Activated CD4-positive, alpha-beta T cell treated with anti-CD3 and anti-CD28 coated beads for 36 hours (primary cell): Measurements from ENCODE around the gene GATA2. TPM values are rescaled to one million over a fixed set of nuclear protein-coding genes. Genes with fewer than 3 reads are reported as not detected.

ENCODE experiments used
- ATAC-seq: fragments of 200-7000 bp; cut with Tn5 transposase; one replicate; pipeline ENCODE4 v1.10.0; 2021; ENCODE audit warnings: mild to moderate bottlenecking, moderate library complexity
- CTCF ChIA-PET: fragments of 350-600 bp; sonication (Branson Sonifier 250); formaldehyde crosslinking; loops from one replicate; lab custom pipeline; 2021; ENCODE audit warnings: antibody characterized with exemption; lab: Charles Lee
- POLR2A ChIA-PET: fragments of 350-600 bp; sonication (Branson Sonifier 250); formaldehyde crosslinking; loops from one replicate; lab custom pipeline; 2021; ENCODE audit warnings: antibody characterized with exemption, inconsistent platforms; lab: Charles Lee
- DNase-seq: peaks from one replicate; pipeline ENCODE4 v3.0.0-alpha.2; 2020
- H3K27ac Mint-ChIP-seq: one replicate; pipeline ENCODE4 v1.8.0; 2021; ENCODE audit warnings: mixed read lengths
- H3K27me3 Mint-ChIP-seq: one replicate; pipeline ENCODE4 v1.8.0; 2021; ENCODE audit warnings: mixed read lengths
- H3K36me3 Mint-ChIP-seq: one replicate; pipeline ENCODE4 v1.8.0; 2021; ENCODE audit warnings: low read depth, mixed read lengths
- H3K4me1 Mint-ChIP-seq: one replicate; pipeline ENCODE4 v1.8.0; 2021; ENCODE audit warnings: mixed read lengths
- H3K4me3 Mint-ChIP-seq: one replicate; pipeline ENCODE4 v1.8.0; 2021; ENCODE audit warnings: mild to moderate bottlenecking, moderate library complexity, mixed read lengths
- H3K9me3 Mint-ChIP-seq: one replicate; pipeline ENCODE4 v1.8.0; 2021; ENCODE audit warnings: low read depth, mixed read lengths
- intact Hi-C, 2 experiments: fragments of 100-400 bp; cut with DNase I in 1 of 2; cut with micrococcal nuclease in 1 of 2; formaldehyde crosslinking; loops; one replicate each; pipeline versions ENCODE4 v1.14.2 to v1.15.1; 2022 to 2024; cut with DNase I, micrococcal nuclease
- total RNA-seq, 2 experiments: library from RNA; stranded (reverse); gene quantifications; one replicate each; pipeline ENCODE4 v1.2.3, GENCODE V29; 2021

The GATA2 gene
- total RNA-seq, 2 experiments from 2014 or later: 0.05 to 0.07 TPM

GRCh38 chr3:128455116-128455515 is 37.9 kb downstream of the GATA2 start:
- DNase-seq: no peak
- Mint-ChIP-seq H3K36me3 (no peaks in the 10 kb centered on the region), H3K27ac (no peak overlapping the region), H3K27me3 (peaks cover 5% of the 10 kb centered on the region), H3K9me3 (peaks cover 7% of the 10 kb centered on the region), H3K4me1 (peaks cover 6% of the 10 kb centered on the region), H3K4me3 (no peak overlapping the region)
- ChIA-PET POLR2A (no interaction called here), CTCF (interaction anchor here (1.0 kb wide), 1 partner anchor 15 kb away, joined by 3 read pairs; no protein-coding TSS in a partner anchor)
- intact Hi-C loops: no loop called here
- no peak for ATAC-seq

DNA sequence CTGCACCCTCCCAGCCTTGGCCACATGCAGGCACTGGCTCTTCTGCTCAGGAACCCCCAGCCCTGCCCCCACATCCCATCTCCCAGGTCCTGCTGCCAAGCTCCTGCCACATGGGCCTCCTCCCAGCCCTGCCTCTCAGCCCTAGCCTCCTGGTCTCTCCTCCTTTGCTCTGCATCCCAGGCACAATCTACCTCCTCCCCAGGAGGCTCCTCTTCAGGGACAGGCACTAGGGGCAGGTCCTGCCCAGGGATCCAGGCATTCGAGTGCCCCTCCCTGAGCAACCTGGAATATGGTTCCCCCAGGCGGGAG is 38.7 kb downstream of the GATA2 start:
- ChIA-PET POLR2A (no interaction called here), CTCF (no interaction called here)
- peaks cover 5% of the 10 kb centered on the region for H3K27me3 Mint-ChIP-seq
- no peak overlapping the region for H3K27ac Mint-ChIP-seq
- no peak overlapping the region for H3K4me3 Mint-ChIP-seq
- DNase-seq: no peak
- ATAC-seq: no peak
- H3K9me3 Mint-ChIP-seq: peaks cover 12% of the 10 kb centered on the region
- intact Hi-C loops: no loop called here
- H3K36me3 Mint-ChIP-seq: no peaks in the 10 kb centered on the region
- H3K4me1 Mint-ChIP-seq: peaks cover 8% of the 10 kb centered on the region

- ChIA-PET CTCF (interaction anchor here (0.9 kb wide), 1 partner anchor 103 kb away, joined by 3 read pairs; no protein-coding TSS in a partner anchor), POLR2A (no interaction called here)
- peaks cover 13% of the 10 kb centered on the region for H3K4me1 Mint-ChIP-seq
- H3K36me3 Mint-ChIP-seq: peaks cover 2% of the 10 kb centered on the region
- DNase-seq (no peak), ATAC-seq (no peak)
- H3K27me3 Mint-ChIP-seq: peaks cover 5% of the 10 kb centered on the region
- H3K27ac Mint-ChIP-seq: no peak overlapping the region
- intact Hi-C loops: no loop called here
- peaks cover 14% of the 10 kb centered on the region for H3K9me3 Mint-ChIP-seq
- no peak overlapping the region for H3K4me3 Mint-ChIP-seq
These were observed 39.3 kb downstream of the GATA2 start for GRCh38 chr3:128453501-128454309.

GRCh38 chr3:128452678-128453275 is 40.2 kb downstream of the GATA2 start:
- DNase-seq (no peak), ATAC-seq (no peak)
- intact Hi-C loops: no loop called here
- peaks cover 18% of the 10 kb centered on the region for H3K9me3 Mint-ChIP-seq
- ChIA-PET CTCF (interaction anchor here (0.9 kb wide), 1 partner anchor 104 kb away, joined by 3 read pairs; no protein-coding TSS in a partner anchor), POLR2A (no interaction called here)
- peaks cover 6% of the 10 kb centered on the region for H3K36me3 Mint-ChIP-seq
- peaks cover 5% of the 10 kb centered on the region for H3K27me3 Mint-ChIP-seq
- no peak overlapping the region for H3K27ac Mint-ChIP-seq
- peaks cover 22% of the 10 kb centered on the region for H3K4me1 Mint-ChIP-seq
- H3K4me3 Mint-ChIP-seq: no peak overlapping the region

GRCh38 chr3:128452120-128452519 is 40.9 kb downstream of the GATA2 start:
- POLR2A ChIA-PET: no interaction called here
- Mint-ChIP-seq H3K4me1 (peaks cover 28% of the 10 kb centered on the region), H3K27ac (no peak overlapping the region), H3K36me3 (peaks cover 9% of the 10 kb centered on the region), H3K4me3 (no peak overlapping the region), H3K9me3 (peaks cover 22% of the 10 kb centered on the region), H3K27me3 (peaks cover 5% of the 10 kb centered on the region)
- ATAC-seq (no peak), DNase-seq (no peak)
- intact Hi-C loops: no loop called here
- CTCF ChIA-PET: no interaction called here

DNA sequence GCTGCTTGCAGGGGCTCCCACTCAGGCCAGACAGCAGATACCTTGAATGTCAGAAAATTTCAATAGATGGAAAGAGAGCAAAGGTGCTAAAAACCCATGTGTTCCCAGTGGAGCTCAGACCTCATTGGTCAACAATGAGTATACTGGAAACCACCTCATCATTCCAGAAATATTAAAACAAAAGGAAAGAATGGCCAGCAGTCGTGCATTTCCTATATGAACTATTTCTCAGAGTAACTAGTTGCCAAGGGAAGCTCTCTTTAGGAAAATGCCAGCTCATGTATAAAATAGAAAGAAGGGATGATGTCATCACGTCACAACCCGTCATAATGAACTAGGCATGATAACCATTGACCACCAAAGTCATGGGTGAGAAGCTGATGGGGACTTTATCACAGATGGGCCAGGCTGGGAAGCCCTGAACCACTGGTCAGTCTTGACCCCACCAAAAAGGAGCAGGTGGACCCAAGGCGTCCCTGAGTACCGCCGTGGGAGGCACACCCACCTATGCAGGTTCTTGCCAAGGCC is 43.8 kb downstream of the GATA2 start:
- ChIA-PET POLR2A (interaction anchor here (0.7 kb wide), 1 partner anchor 17 kb away, joined by 3 read pairs; no protein-coding TSS in a partner anchor), CTCF (interaction anchor here (0.6 to 1.8 kb wide), 4 partner anchors 16 to 393 kb away, joined by 3 to 11 read pairs (median 3); no protein-coding TSS in a partner anchor)
- H3K27ac Mint-ChIP-seq: peak overlapping the region; percentile 93
- peaks cover 32% of the 10 kb centered on the region for H3K9me3 Mint-ChIP-seq
- intact Hi-C loops: loop anchor here (2.0 to 5.0 kb wide), 5 partner anchors 38 to 852 kb away; partner anchors contain the start of genes EEFSEC (in 1 of the 2) and MCM2 (in 1 of the 2)
- peaks cover 13% of the 10 kb centered on the region for H3K36me3 Mint-ChIP-seq
- no peak for ATAC-seq
- peak overlapping the region; percentile 15 for H3K4me3 Mint-ChIP-seq
- H3K27me3 Mint-ChIP-seq: peaks cover 2% of the 10 kb centered on the region
- DNase-seq: no peak
- peaks cover 40% of the 10 kb centered on the region for H3K4me1 Mint-ChIP-seq

DNA sequence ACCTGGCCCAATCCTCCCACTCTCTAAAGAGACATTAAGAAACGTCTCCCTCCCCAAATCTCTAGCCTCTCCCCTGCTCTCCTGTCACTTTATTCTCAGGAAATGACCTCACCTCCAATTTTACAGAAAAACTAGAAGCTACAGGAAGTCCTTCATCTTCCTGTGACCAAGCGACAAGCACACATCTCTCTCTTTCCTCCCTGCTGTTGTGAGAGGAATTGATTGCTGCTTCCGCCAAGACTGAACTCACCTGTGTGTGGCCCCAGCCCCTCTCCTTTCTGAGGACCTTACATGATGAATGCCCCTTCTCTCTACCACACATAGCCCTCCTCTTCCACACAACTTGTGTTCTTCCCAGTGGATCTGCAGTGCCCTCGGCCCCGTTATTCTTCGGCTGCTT is 44.5 kb downstream of the GATA2 start:
- Mint-ChIP-seq H3K4me1 (peaks cover 40% of the 10 kb centered on the region), H3K9me3 (peaks cover 32% of the 10 kb centered on the region), H3K36me3 (peaks cover 13% of the 10 kb centered on the region), H3K4me3 (peak overlapping the region; percentile 15), H3K27me3 (peaks cover 2% of the 10 kb centered on the region), H3K27ac (peak overlapping the region; percentile 93)
- intact Hi-C loops: loop anchor here (2.0 to 5.0 kb wide), 5 partner anchors 39 to 851 kb away; partner anchors contain the start of genes EEFSEC (in 1 of the 2) and MCM2 (in 1 of the 2)
- ChIA-PET CTCF (interaction anchor here (0.6 to 1.8 kb wide), 3 partner anchors 16 to 392 kb away, joined by 3 to 11 read pairs (median 3); no protein-coding TSS in a partner anchor), POLR2A (interaction anchor here (0.7 to 1.1 kb wide), 2 partner anchors 18 to 392 kb away, joined by 3 read pairs; no protein-coding TSS in a partner anchor)
- ATAC-seq: peak; percentile 58
- peak; percentile 41 for DNase-seq

GRCh38 chr3:128447561-128448013 is 45.4 kb downstream of the GATA2 start:
- Mint-ChIP-seq H3K9me3 (peaks cover 32% of the 10 kb centered on the region), H3K4me3 (peak overlapping the region; percentile 28), H3K36me3 (peaks cover 13% of the 10 kb centered on the region), H3K27me3 (peaks cover 2% of the 10 kb centered on the region), H3K4me1 (peaks cover 40% of the 10 kb centered on the region), H3K27ac (peak overlapping the region; percentile 93)
- POLR2A ChIA-PET: interaction anchor here (1.1 kb wide), 1 partner anchor 392 kb away, joined by 3 read pairs; no protein-coding TSS in a partner anchor
- CTCF ChIA-PET: no interaction called here
- ATAC-seq (peak; percentile 82), DNase-seq (peak; percentile 92)
- intact Hi-C loops: loop anchor here (1.0 to 5.0 kb wide), 6 partner anchors 40 to 850 kb away; partner anchors contain the start of genes EEFSEC (in 1 of the 2) and MCM2 (in 1 of the 2)

GRCh38 chr3:128446821-128447220 is 46.2 kb downstream of the GATA2 start:
- peaks cover 40% of the 10 kb centered on the region for H3K4me1 Mint-ChIP-seq
- peaks cover 32% of the 10 kb centered on the region for H3K9me3 Mint-ChIP-seq
- POLR2A ChIA-PET: no interaction called here
- CTCF ChIA-PET: no interaction called here
- H3K27ac Mint-ChIP-seq: peak overlapping the region; percentile 93
- DNase-seq (no peak), ATAC-seq (no peak)
- intact Hi-C loops: loop anchor here (1.0 to 5.0 kb wide), 4 partner anchors 40 to 850 kb away; partner anchors contain the start of gene MCM2 (in 1 of the 2)
- peaks cover 13% of the 10 kb centered on the region for H3K36me3 Mint-ChIP-seq
- peaks cover 2% of the 10 kb centered on the region for H3K27me3 Mint-ChIP-seq
- H3K4me3 Mint-ChIP-seq: no peak overlapping the region

- CTCF ChIA-PET: no interaction called here
- H3K27ac Mint-ChIP-seq: no peak overlapping the region
- H3K27me3 Mint-ChIP-seq: peaks cover 2% of the 10 kb centered on the region
- intact Hi-C loops: loop anchor here (5.0 kb wide), 3 partner anchors 42 to 848 kb away; partner anchors contain the start of gene MCM2 (in 1 of the 2)
- no peak overlapping the region for H3K4me3 Mint-ChIP-seq
- peaks cover 13% of the 10 kb centered on the region for H3K36me3 Mint-ChIP-seq
- POLR2A ChIA-PET: no interaction called here
- H3K4me1 Mint-ChIP-seq: peaks cover 35% of the 10 kb centered on the region
- no peak for DNase-seq
- H3K9me3 Mint-ChIP-seq: peaks cover 26% of the 10 kb centered on the region
- no peak for ATAC-seq
These were observed 47.6 kb downstream of the GATA2 start for GRCh38 chr3:128445357-128445756.

DNA sequence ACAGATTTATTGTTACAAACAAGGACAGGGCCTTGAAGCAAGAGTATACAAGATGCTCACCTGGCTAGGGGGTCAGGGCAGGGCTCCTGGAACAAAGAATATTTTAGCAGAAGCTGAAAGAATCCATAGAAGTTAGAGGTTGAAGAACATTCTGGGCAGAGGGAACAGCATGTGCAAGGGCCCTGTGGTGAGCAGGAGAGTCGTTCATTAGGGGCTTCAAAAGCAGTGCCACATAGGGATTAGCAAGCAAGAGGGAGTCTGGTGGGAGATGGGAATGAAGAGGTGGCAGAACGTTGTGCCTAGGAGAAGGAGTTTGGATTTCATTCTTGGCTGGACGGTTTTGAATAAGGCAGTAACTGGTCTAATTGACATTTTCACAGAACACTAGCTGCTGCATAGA is 49.2 kb downstream of the GATA2 start:
- Mint-ChIP-seq H3K27me3 (peaks cover 2% of the 10 kb centered on the region), H3K36me3 (peaks cover 11% of the 10 kb centered on the region), H3K27ac (no peak overlapping the region), H3K9me3 (peaks cover 19% of the 10 kb centered on the region), H3K4me1 (peaks cover 27% of the 10 kb centered on the region), H3K4me3 (no peak overlapping the region)
- ATAC-seq (no peak), DNase-seq (no peak)
- ChIA-PET CTCF (interaction anchor here (0.7 kb wide), 2 partner anchors 12 to 27 kb away, joined by 3 read pairs; no protein-coding TSS in a partner anchor), POLR2A (no interaction called here)
- intact Hi-C loops: no loop called here
